H1 (cell line): Measurements from ENCODE around the gene CFAP100. TPM values are rescaled to one million over a fixed set of nuclear protein-coding genes. Genes with fewer than 3 reads are reported as not detected.

Experiments
- CTCF ChIA-PET: fragments of 300-600 bp; sonication (Branson Sonifier 250); formaldehyde crosslinking; loops from one replicate; lab custom pipeline; 2021; ENCODE audit not compliant: partially characterized antibody; lab: Charles Lee
- POLR2A ChIA-PET: fragments of 300-600 bp; sonication (Branson Sonifier 250); formaldehyde crosslinking; loops from one replicate; lab custom pipeline; 2021; ENCODE audit warnings: inconsistent platforms; ENCODE audit not compliant: partially characterized antibody; lab: Charles Lee
- DNase-seq, 2 experiments: peaks; one replicate each; pipeline versions ENCODE4 v3.0.0 to v3.0.0-alpha.2; 2010 to 2022; ENCODE audit warnings: low spot score in 2 of 2, low read depth in 1 of 2, mixed read lengths in 1 of 2
- FAIRE-seq: peaks from 2 replicates; lab custom pipeline; 2011; peaks lifted over from hg19 to GRCh38; lab: Jason Lieb, UNC
- H2AFZ ChIP-seq: 2 replicates; pipeline ENCODE4 v1.8.1; 2012; ENCODE audit warnings: low read length, inconsistent platforms
- H2AK5ac ChIP-seq: 2 replicates; pipeline ENCODE4 v1.6.1; 2013; ENCODE audit warnings: low read depth, low read length
- H2BK120ac ChIP-seq: replicated peaks from 2 replicates; pipeline ENCODE3; 2013; ENCODE audit warnings: low read depth, low read length, inconsistent platforms
- H2BK12ac ChIP-seq: 2 replicates; pipeline ENCODE4 v1.6.1; 2013; ENCODE audit warnings: low read depth, low read length
- H2BK15ac ChIP-seq: 2 replicates; pipeline ENCODE4 v1.6.1; 2013; ENCODE audit warnings: low read length
- H2BK20ac ChIP-seq: 2 replicates; pipeline ENCODE4 v1.6.1; 2013; ENCODE audit warnings: low read length
- H2BK5ac ChIP-seq: 2 replicates; pipeline ENCODE4 v1.6.1; 2013; ENCODE audit warnings: low read depth, low read length
- H3K14ac ChIP-seq: 2 replicates; pipeline ENCODE4 v1.6.1; 2013; ENCODE audit warnings: inconsistent platforms; ENCODE audit not compliant: insufficient read length
- H3K18ac ChIP-seq: 2 replicates; pipeline ENCODE4 v1.6.1; 2013; ENCODE audit warnings: low read length; ENCODE audit errors: extremely low read depth
- H3K23ac ChIP-seq: 2 replicates; pipeline ENCODE4 v1.6.1; 2013; ENCODE audit warnings: inconsistent platforms; ENCODE audit not compliant: insufficient read length
- H3K23me2 ChIP-seq: 2 replicates; pipeline ENCODE4 v1.6.1; 2013; ENCODE audit warnings: low read depth, low read length
- H3K27ac ChIP-seq: 2 replicates; pipeline ENCODE4 v1.6.1; 2011; ENCODE audit warnings: low read depth, low read length, inconsistent platforms
- H3K27me3 ChIP-seq, 4 experiments: replicated peaks in 1 of 4; 1 replicate in 1 of 4; 2 replicates in 3 of 4; pipeline versions ENCODE4 v1.6.1 to v1.8.1; 2011 to 2013; ENCODE audit warnings: low read length in 3 of 4, mild to moderate bottlenecking in 3 of 4, inconsistent platforms in 2 of 4, mixed read lengths in 2 of 4, moderate library complexity in 1 of 4; ENCODE audit not compliant: control insufficient read depth in 3 of 4, insufficient read depth in 3 of 4; ENCODE audit errors: extremely low read depth in 1 of 4
- H3K36me3 ChIP-seq, 4 experiments: 2 replicates each; pipeline versions ENCODE4 v1.6.1 to v1.8.1; 2011 to 2013; ENCODE audit warnings: mild to moderate bottlenecking in 4 of 4, low read length in 3 of 4, moderate library complexity in 2 of 4, control low read depth in 1 of 4, inconsistent platforms in 1 of 4; ENCODE audit not compliant: insufficient read depth in 4 of 4, control insufficient read depth in 2 of 4
- H3K4ac ChIP-seq: replicated peaks from 2 replicates; pipeline ENCODE3; 2013; ENCODE audit warnings: low read length, low read depth, mixed read lengths, inconsistent platforms; ENCODE audit not compliant: insufficient read length
- H3K4me1 ChIP-seq, 4 experiments: replicated peaks in 1 of 4; 1 replicate in 1 of 4; 2 replicates in 3 of 4; pipeline versions ENCODE4 v1.6.1 to v1.8.1; 2011 to 2013; ENCODE audit warnings: low read length in 3 of 4, inconsistent platforms in 2 of 4, mixed read lengths in 1 of 4; ENCODE audit not compliant: insufficient read depth in 4 of 4, control insufficient read depth in 3 of 4
- H3K4me2 ChIP-seq, 2 experiments: 2 replicates each; pipeline versions ENCODE4 v1.6.1 to v1.8.1; 2011 to 2013; ENCODE audit warnings: low read depth in 2 of 2, low read length in 2 of 2, control low read depth in 1 of 2, inconsistent platforms in 1 of 2, mild to moderate bottlenecking in 1 of 2; ENCODE audit not compliant: insufficient read depth in 1 of 2
- H3K4me3 ChIP-seq, 4 experiments: fragments of 200-600, 300-600 bp in 1 of 4; sonication (generic), shearing (Covaris generic), sonication (Bioruptor Twin) in 1 of 4; 2 replicates each; pipeline versions ENCODE4 v1.5.1 to v1.8.1; 2011 to 2016; ENCODE audit warnings: low read length in 4 of 4, low read depth in 3 of 4, control low read depth in 2 of 4, inconsistent platforms in 2 of 4, mild to moderate bottlenecking in 2 of 4, mixed read lengths in 1 of 4, moderate library complexity in 1 of 4; ENCODE audit not compliant: insufficient read depth in 2 of 4; ENCODE audit errors: extremely low read depth in 1 of 4
- H3K56ac ChIP-seq: replicated peaks from 2 replicates; pipeline ENCODE3; 2013; ENCODE audit warnings: low read depth, mild to moderate bottlenecking, mixed read lengths, low read length, inconsistent platforms; ENCODE audit not compliant: insufficient read length
- H3K79me1 ChIP-seq: 2 replicates; pipeline ENCODE4 v1.6.1; 2013; ENCODE audit warnings: low read depth, low read length, control low read depth
- H3K79me2 ChIP-seq, 2 experiments: 2 replicates each; pipeline versions ENCODE4 v1.6.1 to v1.8.1; 2012 to 2013; ENCODE audit warnings: low read length in 2 of 2, mild to moderate bottlenecking in 2 of 2, inconsistent platforms in 1 of 2; ENCODE audit not compliant: insufficient read depth in 2 of 2, control insufficient read depth in 1 of 2
- H3K9ac ChIP-seq, 4 experiments: replicated peaks in 1 of 4; 1 replicate in 1 of 4; 2 replicates in 3 of 4; pipeline versions ENCODE4 v1.6.1 to v1.8.1; 2011 to 2013; ENCODE audit warnings: low read depth in 3 of 4, low read length in 3 of 4, control low read depth in 2 of 4, mild to moderate bottlenecking in 2 of 4, moderate library complexity in 2 of 4, inconsistent platforms in 1 of 4; ENCODE audit errors: extremely low read depth in 1 of 4
- H3K9me3 ChIP-seq, 2 experiments: 2 replicates each; pipeline versions ENCODE4 v1.6.1 to v1.8.1; 2012 to 2013; ENCODE audit warnings: mild to moderate bottlenecking in 2 of 2, moderate library complexity in 2 of 2, control low read depth in 1 of 2, inconsistent platforms in 1 of 2, low read depth in 1 of 2, low read length in 1 of 2, mixed read lengths in 1 of 2; ENCODE audit not compliant: insufficient read depth in 2 of 2
- H4K20me1 ChIP-seq, 2 experiments: replicated peaks in 1 of 2; 2 replicates each; pipeline versions ENCODE3 to v1.8.1; 2011 to 2013; ENCODE audit warnings: inconsistent platforms in 2 of 2, low read length in 2 of 2, mild to moderate bottlenecking in 1 of 2; ENCODE audit not compliant: insufficient read depth in 2 of 2, control insufficient read depth in 1 of 2
- H4K5ac ChIP-seq: 2 replicates; pipeline ENCODE4 v1.6.1; 2013; ENCODE audit warnings: low read length, low read depth, mixed read lengths, inconsistent platforms; ENCODE audit not compliant: insufficient read length
- H4K8ac ChIP-seq: 2 replicates; pipeline ENCODE4 v1.8.0; 2013; ENCODE audit warnings: mild to moderate bottlenecking, moderate library complexity, low read length, inconsistent platforms; ENCODE audit not compliant: insufficient read depth; ENCODE audit errors: extremely low read depth
- H4K91ac ChIP-seq: replicated peaks from 2 replicates; pipeline ENCODE3; 2013; ENCODE audit warnings: low read length, mixed read lengths, inconsistent platforms; ENCODE audit not compliant: insufficient read length
- BRCA1 ChIP-seq: IDR thresholded peaks from 2 replicates; pipeline ENCODE4 v1.6.1; 2012; ENCODE audit warnings: low read depth, low read length, improper control_type of control experiment
- WGBS, 2 experiments: shearing (Covaris generic) in 1 of 2; methylation state at CpG; one replicate each; pipeline versions ENCODE4 v1.1.6 to v1.1.7; 2013 to 2015; ENCODE audit warnings: low lambda C conversion rate in 2 of 2, mixed read lengths in 2 of 2, inconsistent platforms in 1 of 2, low coverage in 1 of 2, missing lambda C conversion rate in 1 of 2; ENCODE audit not compliant: insufficient replicate concordance in 2 of 2, insufficient coverage in 1 of 2, insufficient read length in 1 of 2; ENCODE audit errors: extremely low coverage in 1 of 2, missing lambda C conversion rate in 1 of 2; 5-methylcytosine and 5-hydroxymethylcytosine counted together
- polyA plus RNA-seq, 7 experiments: library from polyadenylated mRNA; depleted of rRNA in 3 of 7; stranded (reverse) in 5 of 7; unstranded in 2 of 7; fragments of >200 nt in 5 of 7; fragments of 200-250 nt in 2 of 7; gene quantifications; 1 replicate in 5 of 7; 2 replicates in 1 of 7; 4 replicates in 1 of 7; pipeline versions ENCODE4 v1.2.1 to v1.2.3, GENCODE V29; 2011 to 2013; ENCODE audit warnings: missing spikeins in 2 of 7, mixed read lengths in 2 of 7
- total RNA-seq: library from RNA; stranded (reverse); fragmentation: NEBNext Ultra II Directional; extraction: Animal tissue kit (Norgen Biotek cat#: 25700); gene quantifications from 2 replicates; pipeline ENCODE4 v1.2.1, GENCODE V29; 2021

CFAP100 gene
- total and polyA plus RNA-seq, 2 of the 8 experiments (the other 6 are each of a cell fraction or from before 2014, with no cell fraction given): 0.17 TPM; not detected in 1

DNA sequence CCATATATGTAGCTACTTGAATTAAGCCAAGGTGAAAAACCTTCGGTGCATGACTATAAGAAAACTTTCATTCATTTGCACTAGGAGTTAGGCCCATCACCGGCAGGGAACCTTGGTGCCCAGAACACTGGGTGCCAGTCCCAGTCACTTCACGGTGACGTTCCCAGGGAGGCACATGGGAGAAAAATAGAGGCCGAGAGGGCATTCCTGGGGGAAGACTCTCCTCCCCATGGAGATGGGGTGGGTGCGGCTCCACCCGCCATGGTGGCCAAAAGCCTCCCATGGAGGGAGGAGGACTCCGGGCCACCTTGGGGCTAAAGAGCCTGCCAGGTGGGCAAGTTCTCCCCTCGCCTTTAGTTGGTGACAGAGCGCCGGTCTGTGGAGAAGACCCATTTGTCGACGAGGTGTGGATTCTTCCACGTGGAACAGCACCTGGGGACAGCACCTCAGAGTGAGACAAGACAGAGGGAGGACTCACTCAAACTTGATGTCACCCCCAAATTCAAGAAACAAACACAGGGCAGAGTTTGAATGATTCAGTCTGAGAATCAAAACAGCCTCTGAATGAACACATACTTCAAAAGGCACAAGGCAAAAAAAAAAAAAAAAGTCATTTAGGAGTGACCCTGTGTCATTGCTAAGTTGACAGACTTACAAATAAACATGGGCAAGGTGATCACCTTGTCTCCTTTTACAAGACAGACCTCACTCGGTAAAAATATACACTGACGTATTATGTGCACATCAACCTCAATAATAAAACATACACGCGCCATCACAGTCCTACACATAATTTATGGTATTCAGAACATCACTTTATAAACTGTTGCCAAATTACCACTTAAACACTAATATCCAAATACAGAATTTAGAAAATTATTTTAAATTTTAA lies 42.4 kb downstream of the CFAP100 start:
- Histone ChIP-seq H3K36me3 (peaks cover 0 to 4% (median 0%) of the 10 kb centered on the region in 4 experiments; a peak in 2 of 8 replicates), H3K79me2 (no peaks in the 10 kb centered on the region), H3K79me1 (no peaks in the 10 kb centered on the region; the same call in 1 of the 2 replicates), H3K56ac (no peak overlapping the region), H2AFZ (no peak overlapping the region), H2BK5ac (no peak overlapping the region), H3K4ac (no peak overlapping the region), H2BK15ac (no peak overlapping the region), H2BK120ac (no peak overlapping the region), H3K23ac (no peak overlapping the region), H3K27ac (no peak overlapping the region), H4K20me1 (peaks cover 4% of the 10 kb centered on the region in 2 experiments), H3K4me1 (peaks cover 0 to 6% (median 0%) of the 10 kb centered on the region in 4 experiments; a peak in 2 of 7 replicates), H4K91ac (no peak overlapping the region), H3K18ac (no peak overlapping the region), H4K8ac (no peak overlapping the region), H3K9ac (no peak overlapping the region), H3K27me3 (no peaks in the 10 kb centered on the region), H4K5ac (no peak overlapping the region), H3K23me2 (no peaks in the 10 kb centered on the region), H3K14ac (no peak overlapping the region), H2BK20ac (no peak overlapping the region), H3K4me3 (no peak overlapping the region), H2BK12ac (no peak overlapping the region), H2AK5ac (no peak overlapping the region), H3K9me3 (no peaks in the 10 kb centered on the region), H3K4me2 (no peak overlapping the region)
- 94% methylated on average over 18 of the region's 18 CpGs; no CpG with 5 or more reads in 1 of the 2 experiments for WGBS, 2 experiments
- FAIRE-seq (no peak), DNase-seq (no peak)
- CTCF ChIA-PET: interaction anchor here (1.4 kb wide), 1 partner anchor 305 kb away, joined by 4 read pairs; no protein-coding TSS in a partner anchor
- POLR2A ChIA-PET: interaction anchor here (1.2 kb wide), 1 partner anchor 13 kb away, joined by 3 read pairs; no protein-coding TSS in a partner anchor
- TF ChIP-seq BRCA1: no peak
